Immature natural killer cell (primary cell): Measurements from ENCODE around the gene TM2D1. TPM values are rescaled to one million over a fixed set of nuclear protein-coding genes. Genes with fewer than 3 reads are reported as not detected.
"Not testable (repeated sequence)": the region's sequence is repeated elsewhere in the genome, so short reads cannot be mapped to it uniquely, and the experiment has no call there.

Experiments
- DNase-seq, 3 donors: peaks; one replicate each; pipeline ENCODE4 v3.0.0; 2022; ENCODE audit warnings: mixed read lengths in 1 of 3
- H3K27ac Mint-ChIP-seq, 6 donors: one replicate each; pipeline ENCODE4 v1.8.0; 2020; ENCODE audit warnings: mixed read lengths in 6 of 6, mild to moderate bottlenecking in 5 of 6, inconsistent platforms in 4 of 6, moderate library complexity in 3 of 6
- H3K27me3 Mint-ChIP-seq, 3 donors: one replicate each; pipeline ENCODE4 v1.8.0; 2020 to 2021; ENCODE audit warnings: low read depth in 3 of 3, mild to moderate bottlenecking in 3 of 3, mixed read lengths in 3 of 3, moderate library complexity in 3 of 3, inconsistent platforms in 1 of 3
- H3K36me3 Mint-ChIP-seq, 3 donors: one replicate each; pipeline ENCODE4 v1.8.0; 2020; ENCODE audit warnings: mixed read lengths in 3 of 3, inconsistent platforms in 2 of 3, mild to moderate bottlenecking in 2 of 3
- H3K4me1 Mint-ChIP-seq, 2 donors: one replicate each; pipeline ENCODE4 v1.8.0; 2020; ENCODE audit warnings: inconsistent platforms in 2 of 2, mild to moderate bottlenecking in 2 of 2, mixed read lengths in 2 of 2, moderate library complexity in 1 of 2
- H3K4me3 Mint-ChIP-seq, 5 donors: one replicate each; pipeline ENCODE4 v1.8.0; 2020; ENCODE audit warnings: mild to moderate bottlenecking in 5 of 5, mixed read lengths in 5 of 5, inconsistent platforms in 3 of 5, moderate library complexity in 3 of 5
- H3K9me3 Mint-ChIP-seq, 6 donors: one replicate each; pipeline ENCODE4 v1.8.0; 2020; ENCODE audit warnings: mild to moderate bottlenecking in 6 of 6, mixed read lengths in 6 of 6, inconsistent platforms in 4 of 6, moderate library complexity in 3 of 6
- polyA plus RNA-seq, 3 donors: library from polyadenylated mRNA; unstranded; fragments of 300-500 nt; fragmentation: Illumina TruSeq; gene quantifications; one replicate each; pipeline ENCODE4 v1.2.3, GENCODE V29; 2021

The TM2D1 gene
- polyA plus RNA-seq, 3 donors from 2014 or later, result 38.8 to 47.0 (median 46.9) TPM

- no peak for DNase-seq
- no peak overlapping the region for H3K4me3 Mint-ChIP-seq
- peaks cover 0 to 2% (median 0%) of the 10 kb centered on the region in 3 donors for H3K27me3 Mint-ChIP-seq
- H3K36me3 Mint-ChIP-seq, result peaks cover 25 to 43% (median 28%) of the 10 kb centered on the region in 3 donors
- no peak overlapping the region for H3K27ac Mint-ChIP-seq
- H3K4me1 Mint-ChIP-seq, result no peaks in the 10 kb centered on the region
- H3K9me3 Mint-ChIP-seq, result no peaks in the 10 kb centered on the region
Observed at GRCh38 chr1:61699911-61700851, 24.8 kb downstream of the TM2D1 start.

- no peaks in the 10 kb centered on the region for H3K27me3 Mint-ChIP-seq
- no peaks in the 10 kb centered on the region for H3K9me3 Mint-ChIP-seq
- no peak overlapping the region for H3K4me3 Mint-ChIP-seq
- peak overlapping the region in 4 of 6 donors; percentile 5 to 43 (median 28) for H3K27ac Mint-ChIP-seq
- peaks cover 0 to 2% of the 10 kb centered on the region in 2 donors for H3K4me1 Mint-ChIP-seq
- H3K36me3 Mint-ChIP-seq, result peaks cover 2 to 17% (median 7%) of the 10 kb centered on the region in 3 donors
- no peak for DNase-seq
Observed at GRCh38 chr1:61692155-61692800, 32.7 kb downstream of the TM2D1 start.

GRCh38 chr1:61687901-61688300 lies 37.0 kb downstream of the TM2D1 start:
- DNase-seq, result no peak
- Mint-ChIP-seq H3K36me3 (peaks cover 3 to 16% (median 8%) of the 10 kb centered on the region in 3 donors), H3K4me3 (no peak overlapping the region), H3K27ac (no peak overlapping the region), H3K4me1 (peaks cover 0 to 2% of the 10 kb centered on the region in 2 donors), H3K27me3 (no peaks in the 10 kb centered on the region), H3K9me3 (no peaks in the 10 kb centered on the region)

- no peaks in the 10 kb centered on the region for H3K27me3 Mint-ChIP-seq
- no peak overlapping the region for H3K4me3 Mint-ChIP-seq
- no peak for DNase-seq
- no peaks in the 10 kb centered on the region for H3K9me3 Mint-ChIP-seq
- H3K4me1 Mint-ChIP-seq, result no peaks in the 10 kb centered on the region
- no peak overlapping the region for H3K27ac Mint-ChIP-seq
- H3K36me3 Mint-ChIP-seq, result peaks cover 6 to 39% (median 18%) of the 10 kb centered on the region in 3 donors
Observed at GRCh38 chr1:61682891-61683290, 42.0 kb downstream of the TM2D1 start.

GRCh38 chr1:61680500-61680899 lies 44.4 kb downstream of the TM2D1 start:
- Mint-ChIP-seq H3K36me3 (peaks cover 5 to 42% (median 18%) of the 10 kb centered on the region in 3 donors), H3K4me3 (no peak overlapping the region), H3K9me3 (no peaks in the 10 kb centered on the region), H3K4me1 (no peaks in the 10 kb centered on the region), H3K27ac (no peak overlapping the region), H3K27me3 (no peaks in the 10 kb centered on the region)
- no peak for DNase-seq

- H3K36me3 Mint-ChIP-seq, result peaks cover 0 to 27% (median 9%) of the 10 kb centered on the region in 3 donors
- H3K27me3 Mint-ChIP-seq, DNase-seq, H3K4me1 Mint-ChIP-seq, H3K4me3 Mint-ChIP-seq, H3K9me3 Mint-ChIP-seq: not testable (repeated sequence)
- peak overlapping the region in 1 of 6 donors; percentile 16 for H3K27ac Mint-ChIP-seq
Observed at GRCh38 chr1:61676881-61677280, 48.1 kb downstream of the TM2D1 start.

- Mint-ChIP-seq H3K27ac (no peak overlapping the region), H3K36me3 (peaks cover 0 to 11% (median 8%) of the 10 kb centered on the region in 3 donors), H3K27me3 (no peaks in the 10 kb centered on the region), H3K9me3 (no peaks in the 10 kb centered on the region), H3K4me1 (no peaks in the 10 kb centered on the region), H3K4me3 (no peak overlapping the region)
- no peak for DNase-seq
Observed at GRCh38 chr1:61674221-61674620, 50.7 kb downstream of the TM2D1 start.

- Mint-ChIP-seq H3K27ac (no peak overlapping the region), H3K27me3 (no peaks in the 10 kb centered on the region), H3K9me3 (peaks cover 0 to 4% (median 0%) of the 10 kb centered on the region in 6 donors), H3K4me3 (no peak overlapping the region), H3K36me3 (peaks cover 0 to 6% (median 4%) of the 10 kb centered on the region in 3 donors), H3K4me1 (no peaks in the 10 kb centered on the region)
- no peak for DNase-seq
Observed at GRCh38 chr1:61672376-61672775, 52.6 kb downstream of the TM2D1 start.

- Mint-ChIP-seq H3K36me3 (peaks cover 0 to 5% (median 4%) of the 10 kb centered on the region in 3 donors), H3K9me3 (peaks cover 0 to 4% (median 0%) of the 10 kb centered on the region in 6 donors), H3K4me3 (no peak overlapping the region), H3K27ac (peak overlapping the region in 1 of 6 donors; percentile 2), H3K27me3 (no peaks in the 10 kb centered on the region), H3K4me1 (no peaks in the 10 kb centered on the region)
- no peak for DNase-seq
Observed at GRCh38 chr1:61670445-61670844, 54.5 kb downstream of the TM2D1 start.

GRCh38 chr1:61670016-61670415 lies 54.9 kb downstream of the TM2D1 start:
- H3K4me3 Mint-ChIP-seq, result no peak overlapping the region
- H3K36me3 Mint-ChIP-seq, result peaks cover 0 to 5% (median 4%) of the 10 kb centered on the region in 3 donors
- H3K9me3 Mint-ChIP-seq, result peaks cover 0 to 4% (median 0%) of the 10 kb centered on the region in 6 donors
- H3K27ac Mint-ChIP-seq, result peak overlapping the region in 1 of 6 donors; percentile 2
- H3K4me1 Mint-ChIP-seq, result no peaks in the 10 kb centered on the region
- DNase-seq, result no peak
- H3K27me3 Mint-ChIP-seq, result no peaks in the 10 kb centered on the region

- peaks cover 0 to 3% (median 3%) of the 10 kb centered on the region in 3 donors for H3K36me3 Mint-ChIP-seq
- no peaks in the 10 kb centered on the region for H3K9me3 Mint-ChIP-seq
- H3K27me3 Mint-ChIP-seq, result peaks cover 0 to 9% (median 0%) of the 10 kb centered on the region in 3 donors
- no peaks in the 10 kb centered on the region for H3K4me1 Mint-ChIP-seq
- no peak overlapping the region for H3K4me3 Mint-ChIP-seq
- DNase-seq, result no peak
- H3K27ac Mint-ChIP-seq, result no peak overlapping the region
Observed at GRCh38 chr1:61659061-61659460, 65.9 kb downstream of the TM2D1 start.

- H3K27ac Mint-ChIP-seq, result no peak overlapping the region
- no peaks in the 10 kb centered on the region for H3K9me3 Mint-ChIP-seq
- no peak for DNase-seq
- H3K4me3 Mint-ChIP-seq, result no peak overlapping the region
- H3K4me1 Mint-ChIP-seq, result no peaks in the 10 kb centered on the region
- peaks cover 0 to 3% (median 0%) of the 10 kb centered on the region in 3 donors for H3K36me3 Mint-ChIP-seq
- H3K27me3 Mint-ChIP-seq, result peaks cover 0 to 8% (median 0%) of the 10 kb centered on the region in 3 donors
Observed at GRCh38 chr1:61655453-61655852, 69.5 kb downstream of the TM2D1 start.

- no peak for DNase-seq
- Mint-ChIP-seq H3K36me3 (peaks cover 0 to 3% (median 0%) of the 10 kb centered on the region in 3 donors), H3K27ac (no peak overlapping the region), H3K4me3 (no peak overlapping the region), H3K9me3 (no peaks in the 10 kb centered on the region), H3K4me1 (no peaks in the 10 kb centered on the region), H3K27me3 (peaks cover 0 to 6% (median 0%) of the 10 kb centered on the region in 3 donors)
Observed at GRCh38 chr1:61654067-61654466, 70.9 kb downstream of the TM2D1 start.
